ENCODE measurements around the gene PLCH1. TPM values are rescaled to one million over a fixed set of nuclear protein-coding genes. Genes with fewer than 3 reads are reported as not detected.

PLCH1 gene
- total RNA-seq, 1 experiment from 2014 or later: 4.1 TPM

DNA sequence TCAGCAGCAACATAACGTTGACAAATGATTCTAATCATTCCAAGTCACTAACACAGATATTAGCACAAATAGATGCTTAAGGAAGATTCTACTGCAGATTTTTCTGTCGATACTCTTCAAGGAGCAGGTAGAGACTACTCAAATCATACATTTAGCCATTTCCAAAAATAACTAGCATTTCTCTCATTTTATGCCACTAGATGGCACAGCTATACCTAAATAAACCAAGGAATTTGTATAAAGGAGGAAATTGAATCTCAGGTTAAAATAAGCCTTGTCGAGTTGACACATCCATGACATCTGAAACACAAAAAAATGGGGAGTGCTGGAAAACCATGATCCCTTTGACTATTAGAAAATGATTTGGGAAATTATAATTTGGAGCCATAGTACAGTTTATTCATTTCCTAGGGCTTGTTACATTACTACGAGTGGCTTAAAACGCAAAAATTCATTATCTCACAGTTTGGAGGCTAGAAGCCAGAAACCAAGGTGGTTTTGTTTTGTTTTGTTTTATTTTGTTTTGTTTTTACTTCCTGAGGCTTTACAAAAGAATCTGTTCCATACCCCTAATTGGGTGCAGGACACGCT is 391.9 kb downstream of the PLCH1 start:
- Histone ChIP-seq H4K20me1 (ENCODE audit: low read length) (no peaks in the 10 kb centered on the region), H3K27me3 (ENCODE audit: low read length) (no peaks in the 10 kb centered on the region), H2AFZ (ENCODE audit: low read length) (no peak overlapping the region), H3K79me2 (ENCODE audit: low read length) (no peaks in the 10 kb centered on the region), H3K4me2 (ENCODE audit: low read length) (no peak overlapping the region), H3K9me2 (replicated peaks; ENCODE audit: low read length) (no peaks in the 10 kb centered on the region), H3K9me3 (ENCODE audit: low read length) (no peaks in the 10 kb centered on the region), H3K4me3 (ENCODE audit: low read length) (no peak overlapping the region), H3K9ac (ENCODE audit: low read length) (no peak overlapping the region), H3K36me3 (ENCODE audit: low read depth, low read length) (no peaks in the 10 kb centered on the region), H3K27ac (ENCODE audit: low read length) (no peak overlapping the region), H3K4me1 (ENCODE audit: insufficient read depth, low read length) (peaks cover 3% of the 10 kb centered on the region; the same call in 1 of the 2 replicates), H3F3A (ENCODE audit: low read length, unreplicated experiment) (no peaks in the 10 kb centered on the region)
- DNase-seq (peak; percentile 84), ATAC-seq (peak; percentile 62)
- CTCF ChIA-PET: interaction anchor here (1.5 kb wide), 1 partner anchor 349 kb away, joined by 8 read pairs; no protein-coding TSS in a partner anchor
- no TSS peak for BruUV-seq (replicated peaks)
- TF ChIP-seq, protein P1, sequence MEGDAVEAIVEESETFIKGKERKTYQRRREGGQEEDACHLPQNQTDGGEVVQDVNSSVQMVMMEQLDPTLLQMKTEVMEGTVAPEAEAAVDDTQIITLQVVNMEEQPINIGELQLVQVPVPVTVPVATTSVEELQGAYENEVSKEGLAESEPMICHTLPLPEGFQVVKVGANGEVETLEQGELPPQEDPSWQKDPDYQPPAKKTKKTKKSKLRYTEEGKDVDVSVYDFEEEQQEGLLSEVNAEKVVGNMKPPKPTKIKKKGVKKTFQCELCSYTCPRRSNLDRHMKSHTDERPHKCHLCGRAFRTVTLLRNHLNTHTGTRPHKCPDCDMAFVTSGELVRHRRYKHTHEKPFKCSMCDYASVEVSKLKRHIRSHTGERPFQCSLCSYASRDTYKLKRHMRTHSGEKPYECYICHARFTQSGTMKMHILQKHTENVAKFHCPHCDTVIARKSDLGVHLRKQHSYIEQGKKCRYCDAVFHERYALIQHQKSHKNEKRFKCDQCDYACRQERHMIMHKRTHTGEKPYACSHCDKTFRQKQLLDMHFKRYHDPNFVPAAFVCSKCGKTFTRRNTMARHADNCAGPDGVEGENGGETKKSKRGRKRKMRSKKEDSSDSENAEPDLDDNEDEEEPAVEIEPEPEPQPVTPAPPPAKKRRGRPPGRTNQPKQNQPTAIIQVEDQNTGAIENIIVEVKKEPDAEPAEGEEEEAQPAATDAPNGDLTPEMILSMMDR (conservative IDR thresholded peaks at IDR 0.05; ENCODE audit: low read depth, low read length): peak; percentile 81
- TF ChIP-seq EZH2phosphoT487 (IDR thresholded peaks at IDR 0.05; ENCODE audit: borderline replicate concordance, low read length) (no peak), EZH2 (IDR thresholded peaks at IDR 0.05; ENCODE audit: low read length, unreplicated experiment) (no peak)
- intact Hi-C loops (cut with micrococcal nuclease): loop anchor here (1.0 to 10.0 kb wide), 3 partner anchors 29 to 502 kb away; partner anchors contain the start of gene SLC33A1
- POLR2A ChIA-PET (ENCODE audit: unreplicated experiment): no interaction called here

DNA sequence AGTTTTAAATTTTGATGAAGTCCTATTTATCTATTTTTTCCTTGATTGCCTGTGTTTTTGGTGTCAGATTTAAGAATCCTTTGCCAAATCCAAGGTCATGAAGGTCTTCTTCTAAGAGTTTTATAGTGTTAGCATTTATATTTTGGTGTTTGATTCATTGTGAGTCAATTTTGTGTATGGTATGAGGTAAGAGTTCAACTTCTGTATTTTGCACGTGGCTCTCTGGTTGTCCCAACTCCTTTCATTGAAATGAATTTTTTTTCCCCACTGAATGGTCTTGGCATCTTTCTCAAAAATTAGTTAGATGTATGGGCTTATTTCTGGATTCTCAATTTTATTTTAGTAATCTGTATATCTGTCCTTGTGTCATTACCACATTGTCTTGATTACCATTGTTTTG is 394.3 kb downstream of the PLCH1 start:
- no peaks in the 10 kb centered on the region for H3F3A ChIP-seq (ENCODE audit: low read length, unreplicated experiment)
- no peak overlapping the region for H2AFZ ChIP-seq (ENCODE audit: low read length)
- no peaks in the 10 kb centered on the region for H3K27me3 ChIP-seq (ENCODE audit: low read length)
- H3K4me2 ChIP-seq (ENCODE audit: low read length): no peak overlapping the region
- CTCF ChIA-PET: no interaction called here
- intact Hi-C loops (cut with micrococcal nuclease): loop anchor here (10.0 kb wide), 1 partner anchor 504 kb away; the partner anchor contains the start of gene SLC33A1
- peaks cover 3% of the 10 kb centered on the region; the same call in 1 of the 2 replicates for H3K4me1 ChIP-seq (ENCODE audit: insufficient read depth, low read length)
- no TSS peak for BruUV-seq (replicated peaks)
- no peaks in the 10 kb centered on the region for H3K9me3 ChIP-seq (ENCODE audit: low read length)
- ATAC-seq (peak; percentile 34; the same call in 1 of the 2 replicates), DNase-seq (peak; percentile 17)
- no peaks in the 10 kb centered on the region for H3K9me2 ChIP-seq (replicated peaks; ENCODE audit: low read length)
- POLR2A ChIA-PET (ENCODE audit: unreplicated experiment): no interaction called here
- TF ChIP-seq EZH2phosphoT487 (IDR thresholded peaks at IDR 0.05; ENCODE audit: borderline replicate concordance, low read length): no peak
- TF ChIP-seq, protein P1 (conservative IDR thresholded peaks at IDR 0.05; ENCODE audit: low read depth, low read length): no peak
- TF ChIP-seq EZH2 (IDR thresholded peaks at IDR 0.05; ENCODE audit: low read length, unreplicated experiment): no peak
- H3K36me3 ChIP-seq (ENCODE audit: low read depth, low read length): no peaks in the 10 kb centered on the region
- H3K4me3 ChIP-seq (ENCODE audit: low read length): no peak overlapping the region
- no peak overlapping the region for H3K27ac ChIP-seq (ENCODE audit: low read length)
- no peaks in the 10 kb centered on the region for H3K79me2 ChIP-seq (ENCODE audit: low read length)
- no peaks in the 10 kb centered on the region for H4K20me1 ChIP-seq (ENCODE audit: low read length)
- H3K9ac ChIP-seq (ENCODE audit: low read length): no peak overlapping the region

DNA sequence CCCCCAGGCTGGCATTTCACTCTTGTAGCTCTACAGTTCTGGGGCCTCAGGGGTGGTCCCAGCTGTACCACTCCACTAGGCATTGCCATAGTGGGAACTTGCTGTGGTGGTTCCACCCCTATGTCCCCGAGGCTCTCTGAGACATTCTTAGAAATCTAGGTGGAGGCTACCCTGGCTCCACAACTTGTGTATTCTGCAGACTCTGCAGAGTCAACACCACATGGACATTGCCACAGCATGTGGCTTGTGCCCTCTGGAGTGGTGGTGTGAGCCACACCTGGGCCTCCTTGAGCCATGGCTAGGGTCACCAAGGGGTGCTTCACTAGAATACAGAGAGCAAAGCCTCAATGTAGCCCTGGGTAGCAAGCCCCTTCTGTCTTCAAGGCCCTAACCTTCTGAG is 397.0 kb downstream of the PLCH1 start:
- Histone ChIP-seq H3F3A (ENCODE audit: low read length, unreplicated experiment) (no peaks in the 10 kb centered on the region), H2AFZ (ENCODE audit: low read length) (no peak overlapping the region), H3K4me2 (ENCODE audit: low read length) (no peak overlapping the region), H3K36me3 (ENCODE audit: low read depth, low read length) (no peaks in the 10 kb centered on the region), H3K4me1 (ENCODE audit: insufficient read depth, low read length) (peaks cover 3% of the 10 kb centered on the region; the same call in 1 of the 2 replicates), H3K27me3 (ENCODE audit: low read length) (no peaks in the 10 kb centered on the region), H4K20me1 (ENCODE audit: low read length) (no peaks in the 10 kb centered on the region), H3K9ac (ENCODE audit: low read length) (no peak overlapping the region), H3K9me2 (replicated peaks; ENCODE audit: low read length) (no peaks in the 10 kb centered on the region), H3K4me3 (ENCODE audit: low read length) (no peak overlapping the region), H3K27ac (ENCODE audit: low read length) (no peak overlapping the region), H3K79me2 (ENCODE audit: low read length) (no peaks in the 10 kb centered on the region), H3K9me3 (ENCODE audit: low read length) (no peaks in the 10 kb centered on the region)
- TF ChIP-seq EZH2 (IDR thresholded peaks at IDR 0.05; ENCODE audit: low read length, unreplicated experiment): no peak
- no peak for TF ChIP-seq EZH2phosphoT487 (IDR thresholded peaks at IDR 0.05; ENCODE audit: borderline replicate concordance, low read length)
- TF ChIP-seq, protein P1 (conservative IDR thresholded peaks at IDR 0.05; ENCODE audit: low read depth, low read length): no peak
- DNase-seq (no peak), ATAC-seq (no peak)
- POLR2A ChIA-PET (ENCODE audit: unreplicated experiment): no interaction called here
- intact Hi-C loops (cut with micrococcal nuclease): no loop called here
- BruUV-seq (replicated peaks): no TSS peak
- CTCF ChIA-PET: no interaction called here
